GM11168 (cell line): Measurements from ENCODE around the gene PTGES3L.
"Not testable (repeated sequence)": the region's sequence is repeated elsewhere in the genome, so short reads cannot be mapped to it uniquely, and the experiment has no call there.

ENCODE experiments used
- in situ Hi-C: fragments of 300-500 bp; cut with MboI; formaldehyde crosslinking; loops from one replicate; pipeline ENCODE4 v1.12.0; 2022; ENCODE audit warnings: low sequenced_read_pairs; ENCODE audit not compliant: unreplicated experiment

PTGES3L gene

GRCh38 chr17:43014649-43015542, 35.0 kb upstream of the PTGES3L start:
- in situ Hi-C loops: no loop called here

- in situ Hi-C loops: no loop called here
Measured at GRCh38 chr17:43014020-43014648, 34.3 kb upstream of the PTGES3L start.

DNA sequence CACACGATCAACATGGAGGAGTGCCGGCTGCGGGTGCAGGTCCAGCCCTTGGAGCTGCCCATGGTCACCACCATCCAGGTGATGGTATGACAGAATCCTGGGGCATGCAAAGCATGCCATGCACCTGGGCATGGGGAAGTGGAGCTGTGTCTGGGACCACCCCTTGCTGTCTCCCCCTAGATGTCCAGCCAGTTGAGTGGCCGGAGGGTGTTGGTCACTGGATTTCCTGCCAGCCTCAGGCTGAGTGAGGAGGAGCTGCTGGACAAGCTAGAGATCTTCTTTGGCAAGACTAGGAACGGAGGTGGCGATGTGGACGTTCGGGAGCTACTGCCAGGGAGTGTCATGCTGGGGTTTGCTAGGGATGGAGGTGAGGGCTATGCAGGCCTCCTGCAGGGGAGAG, 33.4 kb upstream of the PTGES3L start:
- in situ Hi-C loops: no loop called here

GRCh38 chr17:43011728-43012472, 32.0 kb upstream of the PTGES3L start:
- in situ Hi-C loops: no loop called here

GRCh38 chr17:43010667-43011308, 30.9 kb upstream of the PTGES3L start:
- in situ Hi-C loops: no loop called here

- in situ Hi-C loops: no loop called here
Measured at GRCh38 chr17:43006639-43007551, 27.0 kb upstream of the PTGES3L start, which contains the start of gene IFI35. Gene IFI35, plus strand, starts transcription at chr17:43006784. Its CDS starts 164 bp downstream, at chr17:43006948.

DNA sequence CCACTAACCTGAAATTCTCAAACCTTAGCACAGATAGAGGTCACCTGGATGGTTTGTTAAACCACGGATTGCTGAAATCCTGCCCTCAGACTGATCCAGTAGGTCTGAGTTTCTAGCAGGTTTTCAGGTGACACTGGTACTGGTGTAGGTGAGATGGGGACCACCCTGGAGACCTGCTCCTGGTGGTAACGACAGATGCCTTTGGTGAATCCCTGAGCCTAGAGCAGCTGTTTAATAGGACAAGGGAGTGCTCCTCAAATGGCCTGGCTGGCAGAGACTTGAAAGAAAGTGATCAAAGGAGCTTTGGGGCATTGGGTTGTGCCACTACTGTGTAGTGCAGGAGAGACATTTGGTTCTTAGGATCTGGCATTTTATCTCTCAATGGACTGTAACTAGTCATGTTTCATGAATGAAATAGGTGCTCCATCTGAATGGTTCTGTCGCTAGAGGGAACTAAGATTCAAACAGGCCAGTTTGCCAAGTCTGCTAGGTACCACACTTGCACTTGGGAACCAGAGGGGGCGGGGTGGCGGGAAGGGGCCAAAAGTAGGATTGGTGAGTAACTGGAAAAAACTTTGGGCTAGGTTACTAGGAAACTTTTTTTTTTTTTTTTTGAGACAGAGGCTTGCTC, 23.8 kb upstream of the PTGES3L start:
- in situ Hi-C loops: no loop called here

DNA sequence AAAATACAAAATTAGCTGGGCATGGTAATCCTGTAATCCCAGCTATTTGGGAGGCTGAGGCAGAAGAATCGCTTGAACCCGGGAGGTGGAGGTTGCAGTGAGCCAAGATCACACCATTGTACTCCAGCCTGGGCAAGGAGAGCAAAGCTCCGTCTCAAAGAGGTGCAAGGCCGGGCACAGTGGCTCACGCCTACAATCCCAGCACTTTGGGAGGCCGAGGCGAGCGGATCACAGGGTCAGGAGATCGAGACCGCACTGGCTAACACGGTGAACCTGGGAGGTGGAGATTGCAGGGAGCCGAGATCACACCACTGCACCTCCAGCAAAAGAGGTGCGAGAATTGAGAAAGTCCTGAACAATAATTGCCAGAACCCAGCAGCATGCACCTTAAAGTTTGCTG, 21.0 kb upstream of the PTGES3L start:
- in situ Hi-C loops: not testable (repeated sequence)

GRCh38 chr17:42999003-42999525, 19.2 kb upstream of the PTGES3L start:
- in situ Hi-C loops: no loop called here

GRCh38 chr17:42997984-42998938, 18.4 kb upstream of the PTGES3L start, which contains the start of gene RPL27:
Gene RPL27, plus strand, starts transcription at chr17:42998419. Its CDS starts 332 bp downstream, at chr17:42998751.
- in situ Hi-C loops: no loop called here

GRCh38 chr17:42997390-42997983, 17.6 kb upstream of the PTGES3L start:
- in situ Hi-C loops: no loop called here

GRCh38 chr17:42993913-42994312, 14.0 kb upstream of the PTGES3L start:
- in situ Hi-C loops: not testable (repeated sequence)

DNA sequence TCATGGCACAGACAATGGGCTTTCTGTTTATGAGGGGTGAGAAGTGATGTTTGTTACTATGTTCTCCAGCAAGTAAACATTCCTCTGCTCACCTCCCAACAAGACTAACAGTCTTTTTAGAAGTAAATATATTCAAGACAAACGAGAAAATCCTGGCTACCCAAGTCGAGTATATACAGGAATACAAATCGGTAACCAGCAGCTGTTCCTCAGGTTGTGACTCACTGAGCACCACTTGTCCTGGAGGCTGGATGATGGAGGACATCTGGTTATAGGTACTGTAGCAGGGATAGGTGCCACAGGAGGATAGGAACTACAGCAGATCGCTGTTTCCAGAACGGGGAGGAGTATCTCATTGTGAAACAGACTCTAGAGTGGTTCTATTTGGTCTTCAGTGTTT, 13.0 kb upstream of the PTGES3L start:
- in situ Hi-C loops: no loop called here

- in situ Hi-C loops: no loop called here
Measured at GRCh38 chr17:42991471-42991870, 11.6 kb upstream of the PTGES3L start.

DNA sequence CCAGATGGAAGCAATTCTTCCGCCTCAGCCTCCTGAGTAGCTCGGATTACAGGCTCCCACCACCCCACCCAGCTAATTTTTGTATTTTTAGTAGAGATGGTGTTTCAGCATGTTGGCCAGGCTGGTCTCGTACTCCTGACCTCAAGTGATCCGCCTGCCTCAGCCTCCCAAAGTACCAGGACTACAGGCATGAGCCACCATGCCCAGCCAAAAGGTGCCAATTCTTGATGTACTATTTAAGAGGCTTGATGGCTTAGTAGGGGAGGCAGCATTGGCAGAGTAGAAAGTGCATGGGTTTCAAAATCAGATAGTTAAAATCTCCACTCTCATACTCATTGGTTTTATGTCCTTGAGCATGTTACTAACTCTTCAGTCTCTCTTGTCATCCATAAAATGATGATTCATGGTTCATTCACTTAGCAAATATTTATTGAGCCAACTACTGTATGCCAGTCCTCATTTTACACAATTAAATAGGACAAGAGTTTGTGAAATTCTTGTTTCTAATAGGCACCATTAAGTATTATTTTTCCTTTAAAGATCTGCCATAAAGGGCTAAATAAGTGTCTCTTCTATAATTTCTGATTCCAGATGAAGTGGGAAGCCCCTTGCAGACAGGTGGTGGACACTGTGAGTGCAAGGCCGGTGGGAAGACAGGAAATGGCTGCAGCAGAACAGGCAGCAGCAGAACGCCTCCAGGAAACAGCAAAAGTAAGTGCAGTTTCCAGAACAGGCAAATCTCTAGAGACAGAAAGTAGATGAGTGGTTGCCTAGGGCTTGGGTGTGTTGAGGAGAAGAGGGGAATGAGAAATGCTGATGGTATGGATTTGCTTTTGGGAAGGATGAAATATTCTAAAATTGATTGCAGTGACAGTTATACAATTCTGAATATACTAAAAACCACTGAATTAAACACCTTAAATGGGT, 10.1 kb upstream of the PTGES3L start:
- in situ Hi-C loops: no loop called here

- in situ Hi-C loops: no loop called here
Measured at GRCh38 chr17:42989141-42989540, 9.3 kb upstream of the PTGES3L start.
